ENCODE data around the gene DEDD. TPM values are rescaled to one million over a fixed set of nuclear protein-coding genes. Genes with fewer than 3 reads are reported as not detected.
A peak's percentile ranks its signal among the peaks of the same experiment; 100 is the strongest.

The DEDD gene
- total and polyA plus RNA-seq, 2 of the 13 experiments (the other 11 are each of a cell fraction or from before 2014, with no cell fraction given): 12.6 to 27.8 TPM

DNA sequence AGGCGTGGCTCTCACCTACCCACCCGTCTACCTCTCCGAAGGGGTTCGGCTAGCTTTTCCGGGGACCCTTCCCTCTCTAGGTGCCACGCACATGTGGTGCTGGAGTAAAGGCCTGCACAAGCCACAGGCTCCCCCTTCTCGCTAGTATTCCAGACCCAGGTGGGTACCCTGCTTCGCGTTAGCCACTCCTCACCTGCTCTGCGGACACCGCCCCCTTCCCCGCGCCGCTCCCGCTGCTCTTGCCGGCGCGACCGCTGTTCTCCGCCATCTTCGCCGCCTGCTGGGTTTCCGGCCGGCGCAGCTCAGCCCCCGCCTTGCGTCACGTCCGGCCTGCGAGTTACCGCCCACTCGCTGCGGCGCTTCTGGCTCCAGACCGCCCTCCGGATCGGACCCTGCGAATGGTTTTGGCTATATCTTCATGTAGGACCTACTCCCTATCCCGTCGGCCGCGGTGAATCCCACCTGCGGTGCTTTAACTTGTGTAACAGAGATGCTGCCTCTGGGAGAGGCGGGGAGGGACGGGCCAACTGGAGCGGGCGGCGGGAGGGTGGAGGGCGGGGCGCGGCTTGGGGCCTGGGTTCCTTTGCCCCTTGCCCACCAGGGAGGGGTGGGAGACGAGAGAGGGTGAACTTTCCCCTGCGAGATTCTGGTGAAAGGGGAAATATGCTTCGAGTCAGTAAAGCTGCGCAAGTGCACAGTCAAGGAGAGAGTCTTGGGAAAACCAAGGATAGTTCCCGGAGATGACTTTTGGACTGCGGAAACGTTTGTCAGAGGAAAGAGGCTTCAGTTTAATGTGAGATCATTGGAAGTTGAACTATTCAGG is 14.5 kb downstream of the DEDD start, which contains the start of the genes NIT1 and PFDN2 (continued):
- TF ChIP-seq, protein P1, sequence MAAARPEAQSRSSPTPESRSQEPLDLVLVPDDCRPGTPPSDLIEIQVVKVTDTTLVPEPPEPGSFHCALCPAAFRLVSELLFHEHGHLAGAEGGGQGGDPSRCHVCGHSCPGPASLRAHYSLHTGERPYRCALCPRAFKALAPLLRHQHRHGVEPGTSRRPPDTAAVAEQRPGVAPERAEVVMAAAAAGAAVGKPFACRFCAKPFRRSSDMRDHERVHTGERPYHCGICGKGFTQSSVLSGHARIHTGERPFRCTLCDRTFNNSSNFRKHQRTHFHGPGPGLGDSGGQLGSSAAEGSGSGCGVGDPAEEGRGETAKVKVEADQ (CRISPR knock-in tag; IDR thresholded peaks at IDR 0.05; ENCODE audit: borderline replicate concordance): 0 out of 2 replicates have a peak, but pooled peaks have one; percentile 39
- TF ChIP-seq PHB2 (IDR thresholded peaks at IDR 0.05; ENCODE audit: partially characterized antibody) (no peak), ZNF83 (CRISPR knock-in tag; IDR thresholded peaks at IDR 0.05; ENCODE audit: borderline replicate concordance) (no peak), POGZ (CRISPR knock-in tag; IDR thresholded peaks at IDR 0.05) (peak; percentile 61; the same call in 1 of the 2 replicates), MAF1 (CRISPR knock-in tag; IDR thresholded peaks at IDR 0.05; ENCODE audit: borderline replicate concordance) (no peak; the same call in 1 of the 2 replicates), ZNF607 (CRISPR knock-in tag; IDR thresholded peaks at IDR 0.05; ENCODE audit: borderline replicate concordance) (no peak), TRIM24 (CRISPR knock-in tag; IDR thresholded peaks at IDR 0.05) (no peak), PPARG (CRISPR knock-in tag; conservative IDR thresholded peaks at IDR 0.05) (no peak), ZFP36 (IDR thresholded peaks at IDR 0.05; ENCODE audit: borderline replicate concordance, low read depth, low read length, partially characterized antibody) (no peak), ZNF331 (CRISPR knock-in tag; IDR thresholded peaks at IDR 0.05) (no peak), IKZF1 (IDR thresholded peaks at IDR 0.05) (no peak), FOXK1 (CRISPR knock-in tag; IDR thresholded peaks at IDR 0.05; ENCODE audit: borderline replicate concordance, low read depth) (peak; percentile 14; the same call in 1 of the 2 replicates)
- TF ChIP-seq, protein P2, sequence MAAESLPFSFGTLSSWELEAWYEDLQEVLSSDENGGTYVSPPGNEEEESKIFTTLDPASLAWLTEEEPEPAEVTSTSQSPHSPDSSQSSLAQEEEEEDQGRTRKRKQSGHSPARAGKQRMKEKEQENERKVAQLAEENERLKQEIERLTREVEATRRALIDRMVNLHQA (CRISPR knock-in tag; IDR thresholded peaks at IDR 0.05): no peak
- TF ChIP-seq, protein P3, sequence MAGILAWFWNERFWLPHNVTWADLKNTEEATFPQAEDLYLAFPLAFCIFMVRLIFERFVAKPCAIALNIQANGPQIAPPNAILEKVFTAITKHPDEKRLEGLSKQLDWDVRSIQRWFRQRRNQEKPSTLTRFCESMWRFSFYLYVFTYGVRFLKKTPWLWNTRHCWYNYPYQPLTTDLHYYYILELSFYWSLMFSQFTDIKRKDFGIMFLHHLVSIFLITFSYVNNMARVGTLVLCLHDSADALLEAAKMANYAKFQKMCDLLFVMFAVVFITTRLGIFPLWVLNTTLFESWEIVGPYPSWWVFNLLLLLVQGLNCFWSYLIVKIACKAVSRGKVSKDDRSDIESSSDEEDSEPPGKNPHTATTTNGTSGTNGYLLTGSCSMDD (CRISPR knock-in tag; IDR thresholded peaks at IDR 0.05): no peak
- TF ChIP-seq, protein P4, sequence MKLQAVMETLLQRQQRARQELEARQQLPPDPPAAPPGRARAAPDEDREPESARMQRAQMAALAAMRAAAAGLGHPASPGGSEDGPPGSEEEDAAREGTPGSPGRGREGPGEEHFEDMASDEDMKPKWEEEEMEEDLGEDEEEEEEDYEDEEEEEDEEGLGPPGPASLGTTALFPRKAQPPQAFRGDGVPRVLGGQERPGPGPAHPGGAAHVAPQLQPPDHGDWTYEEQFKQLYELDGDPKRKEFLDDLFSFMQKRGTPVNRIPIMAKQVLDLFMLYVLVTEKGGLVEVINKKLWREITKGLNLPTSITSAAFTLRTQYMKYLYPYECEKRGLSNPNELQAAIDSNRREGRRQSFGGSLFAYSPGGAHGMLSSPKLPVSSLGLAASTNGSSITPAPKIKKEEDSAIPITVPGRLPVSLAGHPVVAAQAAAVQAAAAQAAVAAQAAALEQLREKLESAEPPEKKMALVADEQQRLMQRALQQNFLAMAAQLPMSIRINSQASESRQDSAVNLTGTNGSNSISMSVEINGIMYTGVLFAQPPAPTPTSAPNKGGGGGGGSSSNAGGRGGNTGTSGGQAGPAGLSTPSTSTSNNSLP (IDR thresholded peaks at IDR 0.05; ENCODE audit: low read depth, low read length): 0 out of 2 replicates have a peak, but pooled peaks have one; percentile 22
- TF ChIP-seq, protein P5, sequence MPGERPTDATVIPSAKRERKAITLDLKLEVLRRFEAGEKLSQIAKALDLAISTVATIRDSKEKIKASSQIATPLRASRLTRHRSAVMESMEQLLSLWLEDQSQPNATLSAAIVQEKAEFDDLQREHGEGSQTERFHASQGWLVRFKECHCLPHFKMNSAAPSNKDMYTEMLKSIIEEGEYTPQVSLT (CRISPR knock-in tag; IDR thresholded peaks at IDR 0.05; ENCODE audit: borderline replicate concordance, low read depth): no peak
- TF ChIP-seq, protein P6, sequence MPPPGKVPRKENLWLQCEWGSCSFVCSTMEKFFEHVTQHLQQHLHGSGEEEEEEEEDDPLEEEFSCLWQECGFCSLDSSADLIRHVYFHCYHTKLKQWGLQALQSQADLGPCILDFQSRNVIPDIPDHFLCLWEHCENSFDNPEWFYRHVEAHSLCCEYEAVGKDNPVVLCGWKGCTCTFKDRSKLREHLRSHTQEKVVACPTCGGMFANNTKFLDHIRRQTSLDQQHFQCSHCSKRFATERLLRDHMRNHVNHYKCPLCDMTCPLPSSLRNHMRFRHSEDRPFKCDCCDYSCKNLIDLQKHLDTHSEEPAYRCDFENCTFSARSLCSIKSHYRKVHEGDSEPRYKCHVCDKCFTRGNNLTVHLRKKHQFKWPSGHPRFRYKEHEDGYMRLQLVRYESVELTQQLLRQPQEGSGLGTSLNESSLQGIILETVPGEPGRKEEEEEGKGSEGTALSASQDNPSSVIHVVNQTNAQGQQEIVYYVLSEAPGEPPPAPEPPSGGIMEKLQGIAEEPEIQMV (CRISPR knock-in tag; IDR thresholded peaks at IDR 0.05; ENCODE audit: low read depth): no peak

All from HepG2 (cell line).